HG02840 (cell line): Measurements from ENCODE around the gene HIVEP3.

Experiments used
- ATAC-seq: cut with Tn5 transposase; IDR thresholded peaks from one replicate; pipeline ENCODE4 v1.9.1; 2021; ENCODE audit warnings: mild to moderate bottlenecking, moderate library complexity, moderate number of reproducible peaks; ENCODE audit not compliant: unreplicated experiment, low FRiP score

Gene HIVEP3

GRCh38 chr1:41515778-41516167 is 402.9 kb downstream of the HIVEP3 start:
- no peak for ATAC-seq

- no peak for ATAC-seq
Observed at GRCh38 chr1:41515131-41515678, 403.5 kb downstream of the HIVEP3 start.

DNA sequence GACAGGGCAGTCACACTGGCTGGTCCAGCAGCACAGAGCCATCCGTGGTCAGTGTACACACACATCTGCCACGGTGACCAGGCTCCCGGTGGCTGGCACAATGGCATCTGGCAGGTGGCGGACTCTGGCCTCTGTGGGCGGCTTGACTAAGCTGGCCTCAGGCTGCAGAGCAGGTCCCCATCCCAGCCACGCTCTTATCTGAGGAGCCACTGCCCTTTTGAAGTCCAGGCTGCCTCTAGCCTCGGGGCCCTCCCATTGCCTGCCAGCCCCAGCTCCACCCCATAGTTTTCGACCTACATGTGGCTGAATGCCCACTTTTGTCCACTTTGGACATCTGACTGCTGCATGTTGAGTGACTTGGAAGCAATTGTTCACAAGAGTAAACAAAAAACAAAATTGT is 404.3 kb downstream of the HIVEP3 start:
- no peak for ATAC-seq

- ATAC-seq = no peak
Observed at GRCh38 chr1:41513383-41513735, 405.4 kb downstream of the HIVEP3 start.

- ATAC-seq = no peak
Observed at GRCh38 chr1:41512701-41513382, 405.9 kb downstream of the HIVEP3 start.

DNA sequence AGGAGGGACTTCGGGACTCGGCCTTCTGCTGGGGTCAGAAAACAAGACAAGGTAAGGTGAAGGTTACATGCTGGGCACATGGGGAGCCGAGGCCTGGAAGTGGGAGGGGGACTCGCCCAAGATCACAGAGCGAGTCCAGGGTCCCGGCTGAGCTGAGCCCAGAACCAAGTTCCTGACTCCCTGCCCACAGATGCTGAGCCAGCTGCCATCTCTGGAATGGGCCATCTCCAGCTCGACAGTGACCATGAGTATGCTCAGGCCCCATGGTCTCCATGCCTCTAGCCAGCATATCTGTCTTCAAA is 407.5 kb downstream of the HIVEP3 start:
- ATAC-seq = no peak

GRCh38 chr1:41510531-41511238 is 408.0 kb downstream of the HIVEP3 start:
- ATAC-seq = no peak

- no peak for ATAC-seq
Observed at GRCh38 chr1:41509270-41509671, 409.5 kb downstream of the HIVEP3 start.

DNA sequence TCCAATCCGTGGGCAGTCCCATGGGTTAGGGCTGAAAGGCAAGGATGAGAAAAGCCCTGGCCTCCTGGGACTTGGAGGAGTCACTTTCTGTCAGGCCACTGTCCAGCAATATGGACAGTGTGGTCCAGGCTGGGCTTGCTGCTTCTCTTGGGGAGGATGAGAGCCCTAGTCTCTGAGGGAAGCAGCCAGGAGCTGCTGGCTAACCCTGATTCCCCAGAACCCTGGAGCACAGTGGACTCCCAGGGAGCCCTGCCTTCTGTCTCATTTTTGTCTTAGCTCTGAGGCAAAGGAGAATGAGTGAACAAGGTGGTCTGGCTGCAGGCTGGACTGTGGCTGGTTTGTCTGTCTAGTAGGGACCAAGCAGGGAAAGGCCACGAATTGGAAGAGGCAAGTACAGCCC is 410.4 kb downstream of the HIVEP3 start:
- ATAC-seq = no peak

DNA sequence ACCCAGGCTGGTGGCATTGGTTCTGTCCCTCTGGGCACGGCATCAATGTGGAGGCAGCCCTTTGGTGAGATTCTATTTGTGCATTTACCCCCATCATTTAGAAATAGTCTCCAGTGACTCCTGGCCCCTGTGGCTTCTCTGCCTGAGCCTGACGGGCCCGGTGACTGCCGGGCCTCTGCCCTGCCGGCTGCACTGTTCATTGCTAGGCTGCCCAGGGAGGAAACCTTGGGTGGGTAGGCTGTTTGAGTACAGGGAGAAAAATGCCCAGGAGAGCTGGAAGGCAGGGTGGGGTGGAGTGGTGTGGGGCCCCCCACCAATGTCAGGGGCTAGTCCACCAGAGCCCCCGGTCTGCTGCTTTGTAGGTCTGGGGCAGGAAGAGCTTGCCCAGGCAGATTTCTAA is 410.9 kb downstream of the HIVEP3 start:
- no peak for ATAC-seq

- no peak for ATAC-seq
Observed at GRCh38 chr1:41507110-41507720, 411.5 kb downstream of the HIVEP3 start.

DNA sequence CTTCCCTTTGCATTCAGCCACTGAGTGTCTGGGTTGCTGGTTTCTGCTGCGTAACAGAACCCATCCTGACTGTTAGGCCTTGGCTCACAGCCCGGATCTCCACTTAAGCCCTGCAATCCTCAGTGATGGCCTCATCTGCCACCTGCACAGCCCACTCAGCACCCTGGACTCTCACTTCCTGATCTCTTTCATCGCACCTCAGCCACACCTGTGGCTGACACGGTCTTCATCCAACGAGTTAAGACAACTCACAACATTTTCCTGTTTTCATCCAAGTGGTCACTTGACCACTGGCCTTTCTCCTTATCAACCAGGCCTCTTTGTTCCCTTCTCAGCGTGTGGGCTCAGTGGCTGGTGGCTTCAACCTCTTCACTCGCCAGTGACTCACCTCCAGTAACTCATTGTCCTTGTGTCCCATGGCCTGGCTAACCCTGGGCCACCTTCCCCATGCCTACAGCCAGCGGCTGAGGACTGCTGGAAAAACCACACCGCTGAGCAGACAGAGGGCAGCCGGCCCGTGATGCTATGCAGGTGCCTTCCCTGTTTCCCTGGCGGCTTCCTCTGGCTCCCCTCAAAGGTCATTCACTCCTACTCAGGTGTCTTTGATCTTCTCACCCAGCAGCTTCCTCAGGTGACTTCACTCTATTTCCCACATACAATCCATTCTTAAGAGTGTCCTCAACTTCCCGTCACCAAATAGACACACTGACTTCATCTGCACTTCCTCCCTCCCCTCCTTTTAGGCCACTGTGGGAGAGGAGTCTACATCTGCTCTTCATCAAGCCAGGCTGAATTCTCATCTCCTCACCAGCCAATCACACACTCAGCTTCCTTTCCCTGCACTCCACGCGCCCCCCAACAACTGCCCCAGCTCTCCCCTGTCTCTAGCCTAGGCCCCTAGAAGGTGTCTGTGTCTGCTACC is 414.3 kb downstream of the HIVEP3 start:
- no peak for ATAC-seq

DNA sequence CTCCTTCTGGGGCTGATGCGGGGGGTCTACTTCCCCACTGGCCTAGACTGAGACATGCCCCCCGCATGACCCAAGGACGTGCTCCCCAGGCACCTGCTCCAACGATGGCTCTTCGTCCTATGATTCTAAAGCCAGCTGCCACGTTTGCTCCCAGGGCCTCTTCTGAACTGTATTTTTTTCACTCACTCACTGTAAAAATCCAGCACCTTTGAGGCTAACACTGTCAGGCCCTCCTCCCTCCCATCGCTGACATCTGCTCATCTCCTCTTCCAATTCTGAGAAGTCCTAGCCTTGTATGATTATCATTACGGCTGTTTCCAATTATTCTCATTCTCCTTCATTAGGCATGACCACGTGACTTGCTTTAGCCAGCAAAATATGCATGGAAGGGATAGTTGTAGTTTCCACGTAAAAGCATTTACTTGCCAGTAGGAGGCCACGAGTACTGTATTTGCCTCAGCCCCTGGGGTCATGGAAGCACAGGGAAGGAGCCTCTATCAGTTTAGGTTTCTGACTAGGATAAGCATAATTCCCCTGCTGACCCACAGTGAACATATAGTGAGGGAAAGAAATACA is 415.1 kb downstream of the HIVEP3 start:
- no peak for ATAC-seq

DNA sequence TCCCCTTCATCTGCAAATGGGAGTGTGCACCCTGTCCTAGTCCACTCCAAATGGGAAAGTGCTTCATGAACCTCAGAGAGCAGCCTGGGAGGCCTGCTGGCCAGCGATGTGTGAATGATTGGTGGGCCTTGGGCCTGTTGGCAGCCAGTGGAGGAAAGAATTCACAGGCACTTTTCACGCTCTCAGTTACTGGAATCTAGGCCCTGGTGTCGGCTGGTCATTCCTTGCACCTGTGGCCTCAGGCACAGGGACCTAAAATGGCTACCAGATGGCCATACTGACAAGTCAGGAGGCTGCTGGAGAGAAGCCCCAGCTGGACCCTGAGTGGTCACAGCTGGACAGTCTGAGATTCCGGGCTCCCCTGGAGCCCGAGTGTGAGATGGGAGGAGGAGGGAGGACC is 415.8 kb downstream of the HIVEP3 start:
- no peak for ATAC-seq

DNA sequence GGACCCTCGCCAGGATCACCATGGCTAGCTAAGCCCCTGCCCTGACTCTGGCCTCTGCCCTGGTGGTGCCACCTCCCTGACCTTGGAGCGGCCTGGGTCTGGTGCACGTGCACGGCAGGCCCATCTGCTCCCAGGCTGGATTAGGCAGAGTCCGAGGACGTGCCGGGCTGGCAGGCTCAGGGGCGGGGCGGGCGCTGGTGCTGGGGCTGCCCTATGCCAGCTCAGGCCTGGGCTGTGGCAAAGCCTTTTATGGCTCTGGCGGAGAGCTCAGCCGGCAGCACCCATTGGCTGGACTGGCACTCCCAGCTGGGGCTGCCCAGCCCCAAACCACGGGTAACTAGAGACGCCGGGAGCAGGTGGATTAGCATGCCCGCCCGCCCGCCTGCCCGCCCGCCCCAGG is 417.1 kb downstream of the HIVEP3 start:
- no peak for ATAC-seq

GRCh38 chr1:41500781-41501518 is 417.8 kb downstream of the HIVEP3 start:
- ATAC-seq = no peak

DNA sequence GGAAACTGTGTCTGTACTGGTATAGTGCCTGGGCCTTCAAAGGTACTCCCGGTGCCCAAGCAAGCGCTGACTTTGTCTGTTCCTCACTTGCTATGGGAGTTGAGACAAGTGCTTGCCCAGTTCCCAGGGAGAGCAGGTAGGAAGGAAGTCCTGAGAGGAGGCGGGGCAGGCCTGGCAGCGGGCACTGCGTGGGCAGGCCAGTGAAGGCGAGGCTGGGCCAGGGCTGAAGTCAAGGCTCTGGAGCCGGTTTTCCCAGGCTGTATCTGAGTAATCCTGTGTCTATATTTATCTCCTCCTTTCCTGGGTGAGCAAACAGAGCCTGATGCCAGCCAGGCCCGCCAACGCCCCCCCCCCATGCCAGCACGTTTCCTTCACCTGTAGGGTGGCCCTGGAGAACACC is 418.3 kb downstream of the HIVEP3 start:
- ATAC-seq = no peak

- no peak for ATAC-seq
Observed at GRCh38 chr1:41499591-41499990, 419.1 kb downstream of the HIVEP3 start.

DNA sequence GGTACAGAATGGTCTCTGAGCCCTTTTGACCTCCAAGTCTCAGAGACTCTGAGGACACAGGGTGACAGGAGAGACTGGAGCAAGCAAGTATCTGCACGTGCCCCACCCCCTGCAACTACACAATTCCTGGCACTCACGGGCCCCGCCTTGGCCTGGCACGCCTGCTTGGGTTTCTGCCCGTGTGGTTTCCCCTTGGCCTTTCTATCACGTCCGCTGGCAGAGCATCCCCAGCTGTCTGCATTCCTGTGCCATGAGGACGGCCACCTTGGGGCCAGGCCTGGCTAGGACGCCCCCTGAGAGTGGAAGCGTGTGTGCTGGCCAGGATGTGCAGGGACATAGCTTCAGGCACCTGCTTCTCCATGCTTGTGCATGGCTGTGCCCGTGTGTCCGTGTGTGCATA is 419.9 kb downstream of the HIVEP3 start:
- ATAC-seq = no peak

GRCh38 chr1:41498391-41498790 is 420.3 kb downstream of the HIVEP3 start:
- no peak for ATAC-seq
